SK-N-SH treated with all-trans-retinoic acid at 6 μM for 48 hours (cell line): ENCODE results near the gene ARMH1.
A peak's percentile ranks its signal among the peaks of the same experiment; 100 is the strongest.

Experiments used
- ATAC-seq: fragments of 200-7000 bp; cut with Tn5 transposase; 3 replicates; pipeline ENCODE4 v1.9.1; 2020; ENCODE audit warnings: mild to moderate bottlenecking, moderate library complexity
- ARNTL ChIP-seq: fragments of 450-650 bp; formaldehyde crosslinking; IDR thresholded peaks from 2 replicates; pipeline ENCODE4 v1.5.0; 2020; ENCODE audit warnings: low read depth, mild to moderate bottlenecking, moderate library complexity, borderline replicate concordance
- BACH2 ChIP-seq: fragments of 250-450 bp; sonication (Bioruptor Pico); IDR thresholded peaks from 2 replicates; pipeline ENCODE4 v1.9.0; 2021; ENCODE audit warnings: mild to moderate bottlenecking, borderline replicate concordance
- CSDC2 ChIP-seq: fragments of 250-450 bp; sonication (Bioruptor Pico); IDR thresholded peaks from 2 replicates; pipeline ENCODE4 v1.5.0; 2020; ENCODE audit warnings: mild to moderate bottlenecking, moderate library complexity
- ESRRG ChIP-seq: fragments of 250-450 bp; sonication (Bioruptor Pico); IDR thresholded peaks from 2 replicates; pipeline ENCODE4 v1.6.1; 2021; ENCODE audit warnings: mild to moderate bottlenecking
- GLIS3 ChIP-seq: fragments of 250-450 bp; sonication (Bioruptor Pico); IDR thresholded peaks from 2 replicates; pipeline ENCODE4 v1.5.0; 2020; ENCODE audit warnings: mild to moderate bottlenecking, moderate library complexity
- ISL1 ChIP-seq: fragments of 250-450 bp; sonication (Bioruptor Pico); IDR thresholded peaks from 2 replicates; pipeline ENCODE4 v2.1.2; 2022; ENCODE audit warnings: mild to moderate bottlenecking, moderate library complexity
- OSR1 ChIP-seq: fragments of 250-450 bp; sonication (Bioruptor Pico); IDR thresholded peaks from 2 replicates; pipeline ENCODE4 v1.8.0; 2022; ENCODE audit warnings: moderate library complexity, mild to moderate bottlenecking, inconsistent platforms
- PPARA ChIP-seq: fragments of 250-450 bp; sonication (Bioruptor Pico); IDR thresholded peaks from 2 replicates; pipeline ENCODE4 v1.5.0; 2020; ENCODE audit warnings: mild to moderate bottlenecking, borderline replicate concordance
- RARB ChIP-seq: fragments of 250-450 bp; sonication (Bioruptor Pico); IDR thresholded peaks from 2 replicates; pipeline ENCODE4 v1.8.0; 2021; ENCODE audit warnings: mild to moderate bottlenecking, moderate library complexity
- SNAI2 ChIP-seq: fragments of 250-450 bp; sonication (Bioruptor Pico); IDR thresholded peaks from 2 replicates; pipeline ENCODE4 v1.5.0; 2020; ENCODE audit warnings: mild to moderate bottlenecking, moderate library complexity
- TCF4 ChIP-seq: fragments of 250-450 bp; sonication (Bioruptor Pico); IDR thresholded peaks from 2 replicates; pipeline ENCODE4 v1.8.0; 2021; ENCODE audit warnings: mild to moderate bottlenecking, moderate library complexity, borderline replicate concordance
- TOX ChIP-seq: fragments of 250-450 bp; sonication (Bioruptor Pico); IDR thresholded peaks from 2 replicates; pipeline ENCODE4 v1.8.0; 2021; ENCODE audit warnings: mild to moderate bottlenecking, moderate library complexity, borderline replicate concordance
- ZC3H10 ChIP-seq: fragments of 250-450 bp; sonication (Bioruptor Pico); IDR thresholded peaks from 2 replicates; pipeline ENCODE4 v1.5.1; 2021; ENCODE audit warnings: mild to moderate bottlenecking, moderate library complexity
- ZFP3 ChIP-seq: fragments of 250-450 bp; sonication (Bioruptor Pico); IDR thresholded peaks from 2 replicates; pipeline ENCODE4 v1.5.0; 2020; ENCODE audit warnings: mild to moderate bottlenecking, moderate library complexity
- ZFP30 ChIP-seq: fragments of 450-650 bp; formaldehyde crosslinking; IDR thresholded peaks from 2 replicates; pipeline ENCODE4 v1.5.0; 2022; ENCODE audit warnings: mild to moderate bottlenecking, moderate library complexity
- ZNF565 ChIP-seq: fragments of 450-650 bp; formaldehyde crosslinking; conservative IDR thresholded peaks from 2 replicates; pipeline ENCODE4 v1.5.0; 2020; ENCODE audit warnings: low read depth, mild to moderate bottlenecking, moderate library complexity
- ZNF70 ChIP-seq: fragments of 450-650 bp; formaldehyde crosslinking; IDR thresholded peaks from 2 replicates; pipeline ENCODE4 v1.5.0; 2020; ENCODE audit warnings: mild to moderate bottlenecking, moderate library complexity
- ZNF8 ChIP-seq: fragments of 450-650 bp; formaldehyde crosslinking; IDR thresholded peaks from 2 replicates; pipeline ENCODE4 v1.5.0; 2020; ENCODE audit warnings: mild to moderate bottlenecking, moderate library complexity
- TF ChIP-seq, protein P1 (sequence below): fragments of 250-450 bp; sonication (Bioruptor Pico); IDR thresholded peaks from 2 replicates; pipeline ENCODE4 v1.5.0; 2020; ENCODE audit warnings: mild to moderate bottlenecking, moderate library complexity
- TF ChIP-seq, protein P2 (sequence below): fragments of 250-450 bp; sonication (Bioruptor Pico); IDR thresholded peaks from 2 replicates; pipeline ENCODE4 v1.5.1; 2020; ENCODE audit warnings: low read depth, mild to moderate bottlenecking, moderate library complexity
- TF ChIP-seq, protein P3 (sequence below): fragments of 250-450 bp; sonication (Bioruptor Pico); IDR thresholded peaks from 2 replicates; pipeline ENCODE4 v1.8.0; 2020; ENCODE audit warnings: mild to moderate bottlenecking, moderate library complexity, borderline replicate concordance
- TF ChIP-seq, protein P4 (sequence below): fragments of 250-450 bp; sonication (Bioruptor Pico); IDR thresholded peaks from 2 replicates; pipeline ENCODE4 v1.8.0; 2021; ENCODE audit warnings: low read depth, mild to moderate bottlenecking, moderate library complexity, borderline replicate concordance
- TF ChIP-seq, protein P5 (sequence below): fragments of 250-450 bp; sonication (Bioruptor Pico); IDR thresholded peaks from 2 replicates; pipeline ENCODE4 v1.5.1; 2021; ENCODE audit warnings: mild to moderate bottlenecking, moderate library complexity

The ARMH1 gene

DNA sequence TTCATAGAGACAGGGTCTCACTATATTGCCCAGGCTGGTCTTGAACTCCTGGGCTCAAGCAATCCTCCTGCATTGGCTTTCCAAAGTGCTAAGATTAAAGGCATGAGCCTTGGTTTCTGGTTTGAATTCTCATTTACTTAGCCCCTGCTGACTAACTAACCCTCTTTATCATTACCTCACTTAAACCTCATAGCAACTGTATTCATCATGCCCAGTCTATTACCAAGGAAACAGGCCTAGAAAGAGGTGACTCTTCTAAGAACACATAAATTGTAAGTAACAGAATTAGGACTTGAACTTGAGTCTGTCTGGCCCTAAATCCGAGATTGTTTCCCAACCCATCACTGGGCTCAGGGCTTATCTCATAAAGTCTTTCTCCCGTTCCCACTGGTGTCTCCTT, 44.4 kb upstream of the ARMH1 start:
- ATAC-seq: no peak
- TF ChIP-seq, protein P1, sequence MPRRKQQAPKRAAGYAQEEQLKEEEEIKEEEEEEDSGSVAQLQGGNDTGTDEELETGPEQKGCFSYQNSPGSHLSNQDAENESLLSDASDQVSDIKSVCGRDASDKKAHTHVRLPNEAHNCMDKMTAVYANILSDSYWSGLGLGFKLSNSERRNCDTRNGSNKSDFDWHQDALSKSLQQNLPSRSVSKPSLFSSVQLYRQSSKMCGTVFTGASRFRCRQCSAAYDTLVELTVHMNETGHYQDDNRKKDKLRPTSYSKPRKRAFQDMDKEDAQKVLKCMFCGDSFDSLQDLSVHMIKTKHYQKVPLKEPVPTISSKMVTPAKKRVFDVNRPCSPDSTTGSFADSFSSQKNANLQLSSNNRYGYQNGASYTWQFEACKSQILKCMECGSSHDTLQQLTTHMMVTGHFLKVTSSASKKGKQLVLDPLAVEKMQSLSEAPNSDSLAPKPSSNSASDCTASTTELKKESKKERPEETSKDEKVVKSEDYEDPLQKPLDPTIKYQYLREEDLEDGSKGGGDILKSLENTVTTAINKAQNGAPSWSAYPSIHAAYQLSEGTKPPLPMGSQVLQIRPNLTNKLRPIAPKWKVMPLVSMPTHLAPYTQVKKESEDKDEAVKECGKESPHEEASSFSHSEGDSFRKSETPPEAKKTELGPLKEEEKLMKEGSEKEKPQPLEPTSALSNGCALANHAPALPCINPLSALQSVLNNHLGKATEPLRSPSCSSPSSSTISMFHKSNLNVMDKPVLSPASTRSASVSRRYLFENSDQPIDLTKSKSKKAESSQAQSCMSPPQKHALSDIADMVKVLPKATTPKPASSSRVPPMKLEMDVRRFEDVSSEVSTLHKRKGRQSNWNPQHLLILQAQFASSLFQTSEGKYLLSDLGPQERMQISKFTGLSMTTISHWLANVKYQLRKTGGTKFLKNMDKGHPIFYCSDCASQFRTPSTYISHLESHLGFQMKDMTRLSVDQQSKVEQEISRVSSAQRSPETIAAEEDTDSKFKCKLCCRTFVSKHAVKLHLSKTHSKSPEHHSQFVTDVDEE (CRISPR knock-in tag): no peak
- no peak for TF ChIP-seq ISL1 (CRISPR knock-in tag)

DNA sequence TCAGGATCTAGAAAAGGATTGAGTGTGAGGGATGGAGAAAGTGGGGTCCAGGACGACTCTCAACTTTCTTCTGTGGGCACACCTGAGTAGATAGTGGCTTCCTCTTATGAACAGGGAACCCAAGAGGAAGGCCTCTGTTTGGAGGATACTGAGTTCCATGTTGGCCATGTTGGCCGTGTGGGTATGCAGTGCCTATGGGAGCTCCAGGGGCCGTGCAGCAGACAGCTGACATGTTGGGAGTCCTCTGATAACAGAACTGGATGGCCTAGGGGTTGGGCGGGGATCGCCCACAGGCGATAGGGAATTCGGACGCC, 43.2 kb upstream of the ARMH1 start:
- no peak; the same call in 2 of the 3 replicates for ATAC-seq
- no peak for TF ChIP-seq ZNF565 (CRISPR knock-in tag)

DNA sequence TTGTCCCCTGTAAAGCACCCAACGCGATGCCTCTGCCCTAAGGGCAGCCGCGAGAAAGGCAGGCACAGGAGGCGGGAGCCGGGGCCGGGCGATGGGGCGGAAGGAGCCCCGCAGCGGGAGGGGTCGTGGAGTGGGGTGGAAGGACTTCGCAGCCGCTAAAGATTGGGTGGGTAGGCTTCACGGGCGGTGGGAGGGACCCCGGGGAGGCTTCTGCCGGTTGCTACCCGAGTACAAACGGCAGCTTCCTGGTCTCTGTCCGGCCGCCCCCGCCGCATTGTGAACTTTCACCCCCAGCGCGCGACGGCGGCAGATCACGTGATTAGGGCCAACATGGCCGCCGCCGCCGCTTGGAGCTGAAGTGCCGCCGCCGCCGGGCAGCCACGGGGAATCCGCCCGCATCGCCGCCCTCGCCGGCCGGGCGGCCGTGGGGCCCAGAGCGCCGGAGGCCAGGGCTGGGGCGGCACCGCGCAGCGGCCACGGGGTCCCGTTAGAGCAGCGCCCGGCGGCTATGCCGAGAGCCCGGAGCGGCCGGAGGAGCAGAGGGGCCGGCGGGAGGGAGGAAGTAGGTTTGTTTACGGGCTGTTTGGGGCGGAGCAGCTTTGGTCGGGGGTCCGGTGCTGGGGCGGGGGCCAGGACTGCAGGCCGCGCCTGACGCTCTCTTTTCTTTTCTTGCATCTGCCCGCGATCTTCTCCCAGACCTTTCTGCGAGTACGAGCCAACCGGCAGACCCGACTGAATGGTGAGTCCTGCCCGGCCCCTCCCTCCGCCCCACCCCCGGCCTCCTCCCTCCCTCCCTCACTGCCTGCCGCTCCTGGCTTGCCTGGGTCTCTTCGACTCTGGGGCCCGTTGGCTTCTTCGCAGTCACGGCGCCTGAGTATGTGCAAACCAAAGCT, 42.6 kb upstream of the ARMH1 start:
- TF ChIP-seq BACH2: no peak
- TF ChIP-seq ZC3H10 (CRISPR knock-in tag): peak; percentile 52; the same call in 1 of the 2 replicates
- no peak for TF ChIP-seq ZFP30 (CRISPR knock-in tag)
- TF ChIP-seq ESRRG (CRISPR knock-in tag): no peak
- no peak for TF ChIP-seq TOX (CRISPR knock-in tag)
- TF ChIP-seq, protein P1 (CRISPR knock-in tag): peak; percentile 55; the same call in 1 of the 2 replicates
- TF ChIP-seq ZFP3 (CRISPR knock-in tag): peak; percentile 75
- TF ChIP-seq, protein P2, sequence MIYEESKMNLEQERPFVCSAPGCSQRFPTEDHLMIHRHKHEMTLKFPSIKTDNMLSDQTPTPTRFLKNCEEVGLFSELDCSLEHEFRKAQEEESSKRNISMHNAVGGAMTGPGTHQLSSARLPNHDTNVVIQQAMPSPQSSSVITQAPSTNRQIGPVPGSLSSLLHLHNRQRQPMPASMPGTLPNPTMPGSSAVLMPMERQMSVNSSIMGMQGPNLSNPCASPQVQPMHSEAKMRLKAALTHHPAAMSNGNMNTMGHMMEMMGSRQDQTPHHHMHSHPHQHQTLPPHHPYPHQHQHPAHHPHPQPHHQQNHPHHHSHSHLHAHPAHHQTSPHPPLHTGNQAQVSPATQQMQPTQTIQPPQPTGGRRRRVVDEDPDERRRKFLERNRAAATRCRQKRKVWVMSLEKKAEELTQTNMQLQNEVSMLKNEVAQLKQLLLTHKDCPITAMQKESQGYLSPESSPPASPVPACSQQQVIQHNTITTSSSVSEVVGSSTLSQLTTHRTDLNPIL (CRISPR knock-in tag): no peak
- no peak for TF ChIP-seq ZNF8 (CRISPR knock-in tag)
- no peak for TF ChIP-seq ISL1 (CRISPR knock-in tag)
- TF ChIP-seq ARNTL (CRISPR knock-in tag): no peak
- no peak for TF ChIP-seq ZNF70 (CRISPR knock-in tag)
- TF ChIP-seq PPARA: no peak; the same call in 1 of the 2 replicates
- TF ChIP-seq CSDC2 (CRISPR knock-in tag): peak; percentile 66; the same call in 1 of the 2 replicates
- TF ChIP-seq, protein P3, sequence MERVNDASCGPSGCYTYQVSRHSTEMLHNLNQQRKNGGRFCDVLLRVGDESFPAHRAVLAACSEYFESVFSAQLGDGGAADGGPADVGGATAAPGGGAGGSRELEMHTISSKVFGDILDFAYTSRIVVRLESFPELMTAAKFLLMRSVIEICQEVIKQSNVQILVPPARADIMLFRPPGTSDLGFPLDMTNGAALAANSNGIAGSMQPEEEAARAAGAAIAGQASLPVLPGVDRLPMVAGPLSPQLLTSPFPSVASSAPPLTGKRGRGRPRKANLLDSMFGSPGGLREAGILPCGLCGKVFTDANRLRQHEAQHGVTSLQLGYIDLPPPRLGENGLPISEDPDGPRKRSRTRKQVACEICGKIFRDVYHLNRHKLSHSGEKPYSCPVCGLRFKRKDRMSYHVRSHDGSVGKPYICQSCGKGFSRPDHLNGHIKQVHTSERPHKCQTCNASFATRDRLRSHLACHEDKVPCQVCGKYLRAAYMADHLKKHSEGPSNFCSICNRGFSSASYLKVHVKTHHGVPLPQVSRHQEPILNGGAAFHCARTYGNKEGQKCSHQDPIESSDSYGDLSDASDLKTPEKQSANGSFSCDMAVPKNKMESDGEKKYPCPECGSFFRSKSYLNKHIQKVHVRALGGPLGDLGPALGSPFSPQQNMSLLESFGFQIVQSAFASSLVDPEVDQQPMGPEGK (CRISPR knock-in tag): no peak
- TF ChIP-seq SNAI2 (CRISPR knock-in tag): no peak
- no peak for TF ChIP-seq OSR1 (CRISPR knock-in tag)
- TF ChIP-seq, protein P4, sequence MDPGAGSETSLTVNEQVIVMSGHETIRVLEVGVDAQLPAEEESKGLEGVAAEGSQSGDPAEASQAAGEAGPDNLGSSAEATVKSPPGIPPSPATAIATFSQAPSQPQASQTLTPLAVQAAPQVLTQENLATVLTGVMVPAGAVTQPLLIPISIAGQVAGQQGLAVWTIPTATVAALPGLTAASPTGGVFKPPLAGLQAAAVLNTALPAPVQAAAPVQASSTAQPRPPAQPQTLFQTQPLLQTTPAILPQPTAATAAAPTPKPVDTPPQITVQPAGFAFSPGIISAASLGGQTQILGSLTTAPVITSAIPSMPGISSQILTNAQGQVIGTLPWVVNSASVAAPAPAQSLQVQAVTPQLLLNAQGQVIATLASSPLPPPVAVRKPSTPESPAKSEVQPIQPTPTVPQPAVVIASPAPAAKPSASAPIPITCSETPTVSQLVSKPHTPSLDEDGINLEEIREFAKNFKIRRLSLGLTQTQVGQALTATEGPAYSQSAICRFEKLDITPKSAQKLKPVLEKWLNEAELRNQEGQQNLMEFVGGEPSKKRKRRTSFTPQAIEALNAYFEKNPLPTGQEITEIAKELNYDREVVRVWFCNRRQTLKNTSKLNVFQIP (CRISPR knock-in tag): no peak
- TF ChIP-seq GLIS3: no peak
- no peak for TF ChIP-seq ZNF565 (CRISPR knock-in tag)
- TF ChIP-seq, protein P5, sequence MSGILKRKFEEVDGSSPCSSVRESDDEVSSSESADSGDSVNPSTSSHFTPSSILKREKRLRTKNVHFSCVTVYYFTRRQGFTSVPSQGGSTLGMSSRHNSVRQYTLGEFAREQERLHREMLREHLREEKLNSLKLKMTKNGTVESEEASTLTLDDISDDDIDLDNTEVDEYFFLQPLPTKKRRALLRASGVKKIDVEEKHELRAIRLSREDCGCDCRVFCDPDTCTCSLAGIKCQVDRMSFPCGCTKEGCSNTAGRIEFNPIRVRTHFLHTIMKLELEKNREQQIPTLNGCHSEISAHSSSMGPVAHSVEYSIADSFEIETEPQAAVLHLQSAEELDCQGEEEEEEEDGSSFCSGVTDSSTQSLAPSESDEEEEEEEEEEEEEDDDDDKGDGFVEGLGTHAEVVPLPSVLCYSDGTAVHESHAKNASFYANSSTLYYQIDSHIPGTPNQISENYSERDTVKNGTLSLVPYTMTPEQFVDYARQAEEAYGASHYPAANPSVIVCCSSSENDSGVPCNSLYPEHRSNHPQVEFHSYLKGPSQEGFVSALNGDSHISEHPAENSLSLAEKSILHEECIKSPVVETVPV (CRISPR knock-in tag): no peak
- TF ChIP-seq TCF4 (CRISPR knock-in tag): no peak
- no peak for TF ChIP-seq RARB (CRISPR knock-in tag)
- ATAC-seq: peak; percentile 87
